ENCODE measurements around the gene PEX5. TPM values are rescaled to one million over a fixed set of nuclear protein-coding genes. Genes with fewer than 3 reads are reported as not detected.

Gene PEX5
- total RNA-seq, 2 donors from 2014 or later, result 24.0 to 42.8 TPM

Other genes starting within 250 kb of the PEX5 start
- gene RNU7-1, start 245.9 kb upstream of the PEX5 start, total RNA-seq, result not detected
- 100 to 1,000 TPM in 1 of 2 donors, 10 to 100 TPM in 1; 89.7 to 106 TPM for gene C12orf57, start 245.7 kb upstream of the PEX5 start, total RNA-seq
- 100 to 1,000 TPM in 1 of 2 donors, 10 to 100 TPM in 1; 71.6 to 131 TPM for gene PTPN6, start 238.3 kb upstream of the PEX5 start, total RNA-seq
- gene PHB2, start 219.0 kb upstream of the PEX5 start, total RNA-seq, result 100 to 1,000 TPM; 227 to 350 TPM
- 100 to 1,000 TPM in 1 of 2 donors, 10 to 100 TPM in 1; 74.9 to 141 TPM for gene EMG1, start 218.8 kb upstream of the PEX5 start, total RNA-seq
- 10 to 100 TPM; 25.4 to 31.9 TPM for gene LPCAT3, start 171.2 kb upstream of the PEX5 start, total RNA-seq
- gene C1S, start 129.0 kb upstream of the PEX5 start, total RNA-seq, result 1 to 10 TPM; 1.3 to 4.3 TPM
- gene C1R, start 97.2 kb upstream of the PEX5 start, total RNA-seq, result 1 to 10 TPM; 1.6 to 1.7 TPM
- 10 to 100 TPM; 24.8 to 29.1 TPM for gene C1RL, start 80.5 kb upstream of the PEX5 start, total RNA-seq
- not detected for gene RBP5, start 60.8 kb upstream of the PEX5 start, total RNA-seq
- 10 to 100 TPM; 36.3 to 40.0 TPM for gene CLSTN3, start 59.3 kb upstream of the PEX5 start, total RNA-seq
- not detected for gene ACSM4, start 114.4 kb downstream of the PEX5 start, total RNA-seq

Measured in natural killer cell treated with Interleukin-12 subunit alpha and Interleukin-12 subunit beta and Interleukin-15 and Interleukin-18, amount 100 ng/mL, for 72 hours (primary cell).